Measurements from ENCODE around the gene RAP1GAP. TPM values are rescaled to one million over a fixed set of nuclear protein-coding genes. Genes with fewer than 3 reads are reported as not detected.

RAP1GAP gene
- total and polyA plus RNA-seq, 3 donors from 2014 or later: 7.4 to 8.4 (median 8.0) TPM

GRCh38 chr1:21702780-21703179 lies 33.6 kb upstream of the RAP1GAP start:
- TF ChIP-seq POLR2A (IDR thresholded peaks at IDR 0.05): no peak
- no peak for TF ChIP-seq CTCF (IDR thresholded peaks at IDR 0.05)

GRCh38 chr1:21701401-21701800 lies 32.2 kb upstream of the RAP1GAP start:
- 91 to 93% methylated on average over 6 of the region's 6 CpGs for WGBS, 2 donors
- Histone ChIP-seq H3K9me3 (no peaks in the 10 kb centered on the region), H3K4me1 (no peaks in the 10 kb centered on the region), H3K36me3 (ENCODE audit: low read depth, missing control alignments) (no peaks in the 10 kb centered on the region), H3K27me3 (no peaks in the 10 kb centered on the region), H3K4me3 (no peak overlapping the region), H3K27ac (no peak overlapping the region)
- intact Hi-C loops (cut with DNase I; ENCODE audit: low total_unique reads): no loop called here
- TF ChIP-seq POLR2A (IDR thresholded peaks at IDR 0.05): no peak
- TF ChIP-seq CTCF (IDR thresholded peaks at IDR 0.05): no peak
- DNase-seq: no peak

More at GRCh38 chr1:21702780-21703179, 33.6 kb upstream of the RAP1GAP start:
- no peak for DNase-seq
- H3K4me1 ChIP-seq: no peaks in the 10 kb centered on the region
- intact Hi-C loops (cut with DNase I; ENCODE audit: low total_unique reads): no loop called here
- H3K4me3 ChIP-seq: no peak overlapping the region
- no peaks in the 10 kb centered on the region for H3K27me3 ChIP-seq
- no peak overlapping the region for H3K27ac ChIP-seq
- H3K36me3 ChIP-seq (ENCODE audit: low read depth, missing control alignments): no peaks in the 10 kb centered on the region
- WGBS, 2 donors: 90 to 93% methylated on average over 4 of the region's 4 CpGs
- no peaks in the 10 kb centered on the region for H3K9me3 ChIP-seq

GRCh38 chr1:21700094-21700493 lies 30.9 kb upstream of the RAP1GAP start:
- H3K9me3 ChIP-seq: no peaks in the 10 kb centered on the region
- no peaks in the 10 kb centered on the region for H3K36me3 ChIP-seq (ENCODE audit: low read depth, missing control alignments)
- no peaks in the 10 kb centered on the region for H3K4me1 ChIP-seq
- no peak overlapping the region for H3K4me3 ChIP-seq
- no peak for TF ChIP-seq POLR2A (IDR thresholded peaks at IDR 0.05)
- no peak for TF ChIP-seq CTCF (IDR thresholded peaks at IDR 0.05)
- DNase-seq: no peak
- H3K27me3 ChIP-seq: no peaks in the 10 kb centered on the region
- 81 to 93% methylated on average over 4 of the region's 4 CpGs for WGBS, 2 donors
- intact Hi-C loops (cut with DNase I; ENCODE audit: low total_unique reads): no loop called here
- H3K27ac ChIP-seq: no peak overlapping the region

- TF ChIP-seq CTCF (IDR thresholded peaks at IDR 0.05) (no peak), POLR2A (IDR thresholded peaks at IDR 0.05) (no peak)
- Histone ChIP-seq H3K27ac (no peak overlapping the region), H3K4me1 (no peaks in the 10 kb centered on the region), H3K4me3 (no peak overlapping the region), H3K27me3 (no peaks in the 10 kb centered on the region), H3K9me3 (no peaks in the 10 kb centered on the region), H3K36me3 (ENCODE audit: low read depth, missing control alignments) (no peaks in the 10 kb centered on the region)
- intact Hi-C loops (cut with DNase I; ENCODE audit: low total_unique reads): no loop called here
- no peak for DNase-seq
- WGBS, 2 donors: 91 to 94% methylated on average over 6 of the region's 6 CpGs
Measured at GRCh38 chr1:21696931-21697330, 27.8 kb upstream of the RAP1GAP start.

GRCh38 chr1:21693732-21694131 lies 24.6 kb upstream of the RAP1GAP start:
- no peaks in the 10 kb centered on the region for H3K9me3 ChIP-seq
- H3K4me1 ChIP-seq: no peaks in the 10 kb centered on the region
- no peak for DNase-seq
- H3K27me3 ChIP-seq: no peaks in the 10 kb centered on the region
- TF ChIP-seq CTCF (IDR thresholded peaks at IDR 0.05) (no peak), POLR2A (IDR thresholded peaks at IDR 0.05) (no peak)
- H3K27ac ChIP-seq: no peak overlapping the region
- no peak overlapping the region for H3K4me3 ChIP-seq
- intact Hi-C loops (cut with DNase I; ENCODE audit: low total_unique reads): no loop called here
- H3K36me3 ChIP-seq (ENCODE audit: low read depth, missing control alignments): no peaks in the 10 kb centered on the region
